ENCODE measurements around the gene PMEL.

Gene PMEL

GRCh38 chr12:55942055-55942454 is 23.8 kb downstream of the PMEL start:
- no peak for DNase-seq (ENCODE audit: low spot score)

GRCh38 chr12:55940065-55940732 is 25.6 kb downstream of the PMEL start:
- peak; percentile 86 for DNase-seq (ENCODE audit: low spot score)

GRCh38 chr12:55938826-55939501 is 26.9 kb downstream of the PMEL start:
- no peak for DNase-seq (ENCODE audit: low spot score)

- DNase-seq (ENCODE audit: low spot score), result no peak
Observed at GRCh38 chr12:55937981-55938380, 27.9 kb downstream of the PMEL start.

GRCh38 chr12:55935738-55936151 is 30.1 kb downstream of the PMEL start:
- no peak for DNase-seq (ENCODE audit: low spot score)

- no peak for DNase-seq (ENCODE audit: low spot score)
Observed at GRCh38 chr12:55934773-55935172, 31.1 kb downstream of the PMEL start.

GRCh38 chr12:55933799-55934742 is 31.8 kb downstream of the PMEL start:
- DNase-seq (ENCODE audit: low spot score), result no peak

- DNase-seq (ENCODE audit: low spot score), result peak; percentile 97
Observed at GRCh38 chr12:55933169-55933798, 32.6 kb downstream of the PMEL start.

GRCh38 chr12:55932551-55932910 is 33.3 kb downstream of the PMEL start:
- DNase-seq (ENCODE audit: low spot score), result no peak

- DNase-seq (ENCODE audit: low spot score), result peak; percentile 58
Observed at GRCh38 chr12:55931780-55932550, 33.9 kb downstream of the PMEL start.

GRCh38 chr12:55931317-55931779 is 34.5 kb downstream of the PMEL start:
- DNase-seq (ENCODE audit: low spot score), result peak; percentile 55

- DNase-seq (ENCODE audit: low spot score), result peak; percentile 79
Observed at GRCh38 chr12:55930771-55931316, 35.0 kb downstream of the PMEL start, which contains the start of gene DGKA. TSS of gene DGKA (plus strand) at chr12:55931162. CDS start at chr12:55936504, 5,342 bp downstream.

GRCh38 chr12:55929306-55929791 is 36.5 kb downstream of the PMEL start:
- no peak for DNase-seq (ENCODE audit: low spot score)

- DNase-seq (ENCODE audit: low spot score), result peak; percentile 91
Observed at GRCh38 chr12:55927588-55928502, 38.0 kb downstream of the PMEL start, which contains the start of gene PYM1. TSS of gene PYM1 (minus strand) at chr12:55927894. CDS start at chr12:55927761, 133 bp downstream.

GRCh38 chr12:55926738-55927587 is 38.9 kb downstream of the PMEL start:
- peak; percentile 96 for DNase-seq (ENCODE audit: low spot score)

GRCh38 chr12:55925870-55926737 is 39.7 kb downstream of the PMEL start:
- DNase-seq (ENCODE audit: low spot score), result no peak

GRCh38 chr12:55925371-55925770 is 40.5 kb downstream of the PMEL start:
- DNase-seq (ENCODE audit: low spot score), result no peak

Measured in LoVo (cell line).